WTC11 (cell line): Measurements from ENCODE around the gene KIF19.

ENCODE experiments used
- AFF4 ChIP-seq: sonication (generic); formaldehyde crosslinking; IDR thresholded peaks from 2 replicates; pipeline ENCODE4 v1.8.1; 2023; ENCODE audit warnings: mild to moderate bottlenecking, missing genetic modification reagents, borderline replicate concordance
- ATF6 ChIP-seq: sonication (generic); formaldehyde crosslinking; IDR thresholded peaks from 2 replicates; pipeline ENCODE4 v1.8.1; 2023; ENCODE audit warnings: mild to moderate bottlenecking, missing genetic modification reagents
- CTCF ChIP-seq: fragments of 200-600 bp; IDR thresholded peaks from 2 replicates; pipeline ENCODE4 v1.8.0; 2022; ENCODE audit warnings: antibody characterized with exemption
- FOXJ3 ChIP-seq: sonication (generic); formaldehyde crosslinking; IDR thresholded peaks from 2 replicates; pipeline ENCODE4 v1.9.0; 2021; ENCODE audit warnings: missing genetic modification reagents, mild to moderate bottlenecking, borderline replicate concordance
- IRF2 ChIP-seq: sonication (generic); formaldehyde crosslinking; IDR thresholded peaks from 2 replicates; pipeline ENCODE4 v1.8.0; 2022; ENCODE audit warnings: low read depth, missing genetic modification reagents, borderline replicate concordance
- MAX ChIP-seq: sonication (generic); formaldehyde crosslinking; IDR thresholded peaks from 2 replicates; pipeline ENCODE4 v1.8.0; 2022; ENCODE audit warnings: mild to moderate bottlenecking, missing genetic modification reagents
- RELA ChIP-seq: sonication (generic); formaldehyde crosslinking; IDR thresholded peaks from 2 replicates; pipeline ENCODE4 v1.8.1; 2022; ENCODE audit warnings: missing genetic modification reagents, mild to moderate bottlenecking, borderline replicate concordance
- SP1 ChIP-seq: sonication (generic); formaldehyde crosslinking; conservative IDR thresholded peaks from 2 replicates; pipeline ENCODE4 v1.8.1; 2022; ENCODE audit warnings: missing genetic modification reagents
- ZBTB21 ChIP-seq: sonication (generic); formaldehyde crosslinking; IDR thresholded peaks from 2 replicates; pipeline ENCODE4 v1.8.1; 2023; ENCODE audit warnings: mild to moderate bottlenecking, missing genetic modification reagents, borderline replicate concordance
- ZMAT4 ChIP-seq: fragments of 250-450 bp; sonication (Bioruptor Pico); IDR thresholded peaks from 2 replicates; pipeline ENCODE4 v1.9.0; 2021; ENCODE audit warnings: mild to moderate bottlenecking
- ZSCAN18 ChIP-seq: fragments of 250-450 bp; sonication (Bioruptor Pico); IDR thresholded peaks from 2 replicates; pipeline ENCODE4 v2.1.2; 2022; ENCODE audit warnings: mild to moderate bottlenecking, moderate library complexity

- TF ChIP-seq CTCF (no peak), AFF4 (CRISPR knock-in tag) (no peak), SP1 (CRISPR knock-in tag) (no peak), ZMAT4 (CRISPR knock-in tag) (no peak), ATF6 (no peak), ZSCAN18 (no peak), ZBTB21 (CRISPR knock-in tag) (no peak), IRF2 (CRISPR knock-in tag) (no peak), MAX (CRISPR knock-in tag) (no peak), FOXJ3 (CRISPR knock-in tag) (no peak), RELA (CRISPR knock-in tag) (no peak)
Measured at GRCh38 chr17:74290340-74290739, 35.7 kb upstream of the KIF19 start.
